Measurements from ENCODE around the gene POC1A. TPM values are rescaled to one million over a fixed set of nuclear protein-coding genes. Genes with fewer than 3 reads are reported as not detected.

POC1A gene
- total RNA-seq, 2 donors from 2014 or later: 28.6 to 39.0 TPM

DNA sequence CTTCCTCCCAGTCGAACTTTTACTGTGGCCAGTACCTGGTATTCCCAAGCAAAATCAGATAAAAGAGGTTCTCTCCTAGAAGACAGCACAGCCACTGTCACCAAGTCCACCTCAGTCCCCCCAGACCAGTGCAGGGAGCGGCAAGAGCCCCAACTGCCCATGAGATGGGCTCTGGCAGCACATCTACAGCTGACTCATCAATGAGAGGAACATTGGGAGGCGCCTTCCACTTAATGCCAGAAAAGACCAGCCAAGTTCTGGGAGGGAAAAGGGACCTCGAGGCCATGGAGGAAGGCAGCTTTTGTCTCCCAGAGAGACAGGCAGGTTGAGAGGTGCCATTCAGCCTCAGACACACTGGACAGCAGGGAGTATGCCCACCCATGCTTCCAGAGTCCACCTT is 28.2 kb downstream of the POC1A start:
- Mint-ChIP-seq H3K27ac (no peak overlapping the region), H3K36me3 (ENCODE audit: insufficient read depth in 2 of 2) (peaks cover 1 to 8% of the 10 kb centered on the region in 2 donors)

DNA sequence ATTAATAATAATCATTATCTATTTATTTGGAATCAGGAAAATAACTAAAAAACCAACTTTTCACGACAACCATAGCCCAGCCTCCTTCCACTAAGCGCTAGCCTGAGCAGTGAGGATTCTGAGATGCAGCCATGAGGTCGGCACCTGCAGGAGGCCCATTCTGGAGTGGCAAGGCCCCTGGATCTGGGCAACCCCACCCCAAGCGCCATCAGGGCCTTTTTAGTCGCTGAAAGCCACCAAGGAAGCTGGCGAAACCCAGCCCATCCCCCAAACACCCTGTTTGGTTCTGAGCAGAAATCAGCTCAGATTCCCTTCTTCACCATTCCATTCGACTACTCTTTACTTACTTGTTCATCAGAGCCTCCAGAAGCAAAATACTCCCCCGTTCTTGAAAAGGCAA is 29.5 kb downstream of the POC1A start:
- peaks cover 1 to 4% of the 10 kb centered on the region in 2 donors for H3K36me3 Mint-ChIP-seq (ENCODE audit: insufficient read depth in 2 of 2)
- peaks cover 6% of the 10 kb centered on the region for H3K4me1 Mint-ChIP-seq (ENCODE audit: low read depth)
- DNase-seq: no peak
- no peak for ATAC-seq (replicated peaks in 1 of 2)
- no peak overlapping the region for H3K27ac Mint-ChIP-seq
- H3K4me3 Mint-ChIP-seq: no peak overlapping the region
- no peaks in the 10 kb centered on the region for H3K27me3 Mint-ChIP-seq (ENCODE audit: low read depth)
- H3K9me3 Mint-ChIP-seq: no peaks in the 10 kb centered on the region

More for the DNA sequence above, 28.2 kb downstream of the POC1A start:
- no peak overlapping the region for H3K4me3 Mint-ChIP-seq
- no peak for ATAC-seq (replicated peaks in 1 of 2)
- no peaks in the 10 kb centered on the region for H3K27me3 Mint-ChIP-seq (ENCODE audit: low read depth)
- DNase-seq: no peak
- no peaks in the 10 kb centered on the region for H3K9me3 Mint-ChIP-seq
- H3K4me1 Mint-ChIP-seq (ENCODE audit: low read depth): peaks cover 7% of the 10 kb centered on the region

DNA sequence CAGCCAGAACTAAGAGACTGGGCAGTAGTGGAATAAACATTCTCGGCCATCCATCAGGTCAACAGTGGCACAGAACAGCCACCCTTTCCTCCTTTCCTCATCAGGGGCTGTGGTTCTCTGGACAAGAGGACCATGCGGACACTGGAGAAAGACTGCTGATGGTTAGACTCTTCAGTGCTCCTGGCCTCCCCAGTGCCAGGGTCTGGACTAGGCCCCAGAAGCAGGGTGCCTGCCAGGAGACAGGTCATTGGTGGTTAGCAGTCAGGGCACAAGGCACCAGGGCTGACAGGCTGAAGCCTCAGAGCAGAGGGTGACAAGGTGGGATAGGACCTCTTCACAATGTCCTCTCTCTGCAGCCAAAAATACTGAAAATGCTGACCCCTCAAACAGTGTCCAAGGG is 30.1 kb downstream of the POC1A start:
- DNase-seq (no peak), ATAC-seq (replicated peaks in 1 of 2) (no peak)
- no peaks in the 10 kb centered on the region for H3K27me3 Mint-ChIP-seq (ENCODE audit: low read depth)
- H3K4me3 Mint-ChIP-seq: no peak overlapping the region
- peaks cover 6% of the 10 kb centered on the region for H3K4me1 Mint-ChIP-seq (ENCODE audit: low read depth)
- no peak overlapping the region for H3K27ac Mint-ChIP-seq
- H3K36me3 Mint-ChIP-seq (ENCODE audit: insufficient read depth in 2 of 2): peaks cover 1 to 4% of the 10 kb centered on the region in 2 donors
- H3K9me3 Mint-ChIP-seq: no peaks in the 10 kb centered on the region

DNA sequence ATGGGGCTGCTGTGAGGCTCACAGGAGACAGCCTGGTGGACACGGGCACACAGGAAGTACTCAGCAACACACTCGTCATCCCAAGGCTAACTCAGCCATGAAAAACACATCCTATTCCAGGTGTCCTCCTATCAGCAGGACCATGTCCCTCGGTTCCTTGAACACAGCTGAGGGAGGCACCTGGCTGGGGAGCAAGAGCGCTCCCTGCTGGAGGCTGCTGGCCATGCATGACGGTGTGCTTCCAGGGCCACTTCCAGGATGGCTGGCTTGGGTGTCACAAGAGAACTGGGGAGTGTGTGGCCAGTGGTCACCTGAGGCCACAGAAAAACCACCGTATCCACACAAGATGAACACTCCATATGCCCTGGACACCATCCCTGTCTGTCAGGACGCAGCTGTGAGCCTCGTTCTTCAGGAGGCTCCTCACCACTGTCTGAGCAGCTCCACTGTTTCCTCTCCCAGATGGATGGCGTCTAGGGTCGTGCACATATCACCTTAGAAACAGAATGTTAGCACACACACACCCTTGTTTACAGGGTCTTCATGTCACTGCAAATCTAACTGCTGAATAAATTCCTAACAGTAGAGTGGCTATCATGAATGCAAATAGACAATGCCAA is 31.0 kb downstream of the POC1A start:
- H3K4me3 Mint-ChIP-seq: no peak overlapping the region
- H3K36me3 Mint-ChIP-seq (ENCODE audit: insufficient read depth in 2 of 2): peaks cover 1 to 4% of the 10 kb centered on the region in 2 donors
- DNase-seq (peak; percentile 63 to 77), ATAC-seq (replicated peaks in 1 of 2) (peak; percentile 78 to 79)
- no peak overlapping the region for H3K27ac Mint-ChIP-seq
- H3K4me1 Mint-ChIP-seq (ENCODE audit: low read depth): peaks cover 6% of the 10 kb centered on the region
- no peaks in the 10 kb centered on the region for H3K27me3 Mint-ChIP-seq (ENCODE audit: low read depth)
- H3K9me3 Mint-ChIP-seq: no peaks in the 10 kb centered on the region

DNA sequence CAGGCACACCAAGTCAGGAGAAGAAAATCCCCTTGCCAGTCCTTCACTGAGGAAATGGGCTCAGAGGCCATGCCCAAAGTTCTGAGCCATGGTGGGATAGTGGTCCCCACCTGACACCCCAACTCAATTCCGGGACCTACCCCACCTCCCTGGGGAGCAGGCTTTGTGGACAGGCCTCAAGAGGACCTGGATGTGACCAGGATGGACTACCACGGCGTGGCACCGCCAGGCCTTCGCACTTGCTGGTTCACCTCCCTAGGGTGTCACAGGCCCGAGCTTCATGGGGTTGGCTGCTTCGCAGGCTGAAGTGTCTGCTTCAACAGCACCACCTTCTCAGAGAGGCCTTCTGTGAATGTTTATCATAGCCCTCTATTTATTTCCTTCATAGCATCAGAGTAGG is 31.7 kb downstream of the POC1A start:
- Mint-ChIP-seq H3K9me3 (no peaks in the 10 kb centered on the region), H3K4me1 (ENCODE audit: low read depth) (no peaks in the 10 kb centered on the region), H3K27me3 (ENCODE audit: low read depth) (no peaks in the 10 kb centered on the region), H3K36me3 (ENCODE audit: insufficient read depth in 2 of 2) (peaks cover 1 to 4% of the 10 kb centered on the region in 2 donors), H3K27ac (no peak overlapping the region), H3K4me3 (no peak overlapping the region)
- DNase-seq (no peak), ATAC-seq (replicated peaks in 1 of 2) (no peak)

DNA sequence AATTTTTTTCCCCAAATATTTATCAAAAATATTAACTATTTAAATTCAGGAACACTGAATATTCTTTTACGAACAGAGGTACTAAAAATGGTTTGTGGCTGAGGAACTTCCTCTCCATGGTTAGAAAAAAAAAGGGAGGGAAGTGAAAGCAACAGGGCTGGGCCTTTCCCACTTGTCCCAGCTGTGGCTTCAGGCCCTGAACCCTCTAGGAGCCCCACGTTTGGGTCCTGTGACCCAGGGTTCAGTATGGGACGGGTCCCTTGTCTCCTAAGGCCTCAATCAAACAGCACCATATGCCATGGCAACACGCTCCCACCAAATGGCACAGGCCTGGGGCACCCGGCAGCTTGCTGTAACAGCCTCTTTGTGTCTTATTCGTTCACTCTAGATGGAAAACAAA is 32.4 kb downstream of the POC1A start:
- DNase-seq: no peak
- no peaks in the 10 kb centered on the region for H3K4me1 Mint-ChIP-seq (ENCODE audit: low read depth)
- no peak overlapping the region for H3K4me3 Mint-ChIP-seq
- H3K36me3 Mint-ChIP-seq (ENCODE audit: insufficient read depth in 2 of 2): peaks cover 1 to 4% of the 10 kb centered on the region in 2 donors
- H3K9me3 Mint-ChIP-seq: no peaks in the 10 kb centered on the region
- no peak overlapping the region for H3K27ac Mint-ChIP-seq
- no peak for ATAC-seq (replicated peaks in 1 of 2)
- H3K27me3 Mint-ChIP-seq (ENCODE audit: low read depth): no peaks in the 10 kb centered on the region

DNA sequence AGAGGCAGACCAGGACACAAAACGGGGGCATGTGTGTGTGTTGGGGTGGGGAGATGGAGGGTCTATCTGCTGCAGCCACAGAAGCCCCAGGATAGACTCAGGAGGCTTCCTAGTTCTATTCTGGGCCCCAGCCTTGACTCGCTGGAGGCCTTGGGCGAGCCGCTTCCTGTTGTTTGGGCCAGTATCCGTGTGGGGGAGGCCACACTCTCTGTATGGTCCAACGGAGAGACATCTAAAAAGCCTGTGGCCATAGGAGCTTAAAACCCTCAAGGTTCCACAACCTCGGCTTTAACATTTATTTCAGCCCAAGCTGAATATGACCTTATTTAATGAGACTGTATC is 32.8 kb downstream of the POC1A start:
- no peaks in the 10 kb centered on the region for H3K27me3 Mint-ChIP-seq (ENCODE audit: low read depth)
- no peaks in the 10 kb centered on the region for H3K4me1 Mint-ChIP-seq (ENCODE audit: low read depth)
- H3K36me3 Mint-ChIP-seq (ENCODE audit: insufficient read depth in 2 of 2): peaks cover 1 to 4% of the 10 kb centered on the region in 2 donors
- no peak overlapping the region for H3K27ac Mint-ChIP-seq
- H3K9me3 Mint-ChIP-seq: no peaks in the 10 kb centered on the region
- H3K4me3 Mint-ChIP-seq: no peak overlapping the region
- DNase-seq (no peak), ATAC-seq (replicated peaks in 1 of 2) (no peak)

DNA sequence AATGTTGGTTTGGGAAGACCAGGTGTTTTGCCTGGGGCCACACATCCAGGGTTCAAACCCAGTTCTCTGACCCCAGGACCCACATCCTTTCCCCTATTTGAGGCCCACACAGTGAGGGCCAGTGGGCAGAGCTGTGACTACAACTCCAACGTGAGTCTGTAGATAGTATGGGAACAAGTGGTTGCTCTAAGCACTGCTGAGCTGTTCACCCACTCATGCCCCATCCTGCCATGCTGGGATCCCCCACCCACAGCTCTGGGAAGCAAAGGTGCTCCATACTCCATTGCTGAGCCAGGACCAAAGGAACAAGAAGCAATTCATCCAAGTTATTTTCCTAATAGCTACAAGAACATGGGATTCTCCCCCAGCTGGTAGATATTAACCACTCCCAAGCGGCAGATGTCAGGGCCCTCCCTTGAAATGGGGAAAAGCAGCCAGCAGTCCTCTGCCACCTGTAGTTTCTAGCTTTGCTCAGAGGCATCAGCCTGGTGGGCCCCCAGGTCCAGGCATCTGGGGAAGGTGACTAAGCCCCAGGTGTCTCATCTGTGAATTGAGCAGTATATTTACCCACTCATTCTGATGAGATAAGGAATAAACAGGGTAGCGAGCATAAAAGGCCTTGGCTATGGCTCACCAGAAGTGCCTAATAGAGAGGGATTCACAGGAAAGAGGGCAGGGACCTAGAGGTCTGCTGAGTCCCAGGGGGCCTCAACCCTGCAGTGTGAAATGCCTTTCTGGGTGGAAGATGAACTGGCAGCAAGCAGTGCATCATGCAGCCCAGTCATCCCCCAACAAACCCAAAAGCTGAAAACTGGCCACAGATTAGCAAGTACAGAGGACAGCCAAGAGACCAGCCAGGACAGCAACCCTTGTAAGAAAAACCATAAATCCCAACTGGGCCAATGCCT is 33.4 kb downstream of the POC1A start:
- no peak overlapping the region for H3K27ac Mint-ChIP-seq
- no peaks in the 10 kb centered on the region for H3K4me1 Mint-ChIP-seq (ENCODE audit: low read depth)
- peak in 1 of 2 donors; percentile 41 for ATAC-seq (replicated peaks in 1 of 2)
- no peak overlapping the region for H3K4me3 Mint-ChIP-seq
- H3K9me3 Mint-ChIP-seq: no peaks in the 10 kb centered on the region
- no peaks in the 10 kb centered on the region for H3K27me3 Mint-ChIP-seq (ENCODE audit: low read depth)
- DNase-seq: no peak
- H3K36me3 Mint-ChIP-seq (ENCODE audit: insufficient read depth in 2 of 2): peaks cover 1 to 5% of the 10 kb centered on the region in 2 donors

DNA sequence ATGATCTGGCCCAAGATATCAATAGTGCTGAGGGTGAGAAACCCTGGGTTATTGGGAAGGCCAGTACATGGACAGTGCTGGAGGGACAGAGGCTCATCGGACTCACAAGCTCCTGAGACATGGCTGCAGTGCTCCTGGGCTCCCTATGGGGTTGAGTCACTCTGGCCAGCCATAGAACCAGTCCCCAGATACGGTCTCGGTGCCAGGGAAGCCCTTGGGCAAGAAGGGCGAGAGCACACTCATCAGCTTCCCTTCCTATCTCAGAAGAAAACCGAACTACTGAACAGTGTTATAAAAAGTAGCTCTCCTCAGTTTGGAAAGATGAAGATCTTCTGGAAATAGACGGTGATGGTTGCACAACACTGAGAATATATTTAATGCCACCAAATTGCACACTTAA is 34.4 kb downstream of the POC1A start:
- no peak for DNase-seq
- H3K36me3 Mint-ChIP-seq (ENCODE audit: insufficient read depth in 2 of 2): peaks cover 1 to 6% of the 10 kb centered on the region in 2 donors
- no peaks in the 10 kb centered on the region for H3K4me1 Mint-ChIP-seq (ENCODE audit: low read depth)
- H3K27me3 Mint-ChIP-seq (ENCODE audit: low read depth): no peaks in the 10 kb centered on the region
- no peaks in the 10 kb centered on the region for H3K9me3 Mint-ChIP-seq
- no peak overlapping the region for H3K27ac Mint-ChIP-seq
- H3K4me3 Mint-ChIP-seq: no peak overlapping the region
- no peak for ATAC-seq (replicated peaks in 1 of 2)

DNA sequence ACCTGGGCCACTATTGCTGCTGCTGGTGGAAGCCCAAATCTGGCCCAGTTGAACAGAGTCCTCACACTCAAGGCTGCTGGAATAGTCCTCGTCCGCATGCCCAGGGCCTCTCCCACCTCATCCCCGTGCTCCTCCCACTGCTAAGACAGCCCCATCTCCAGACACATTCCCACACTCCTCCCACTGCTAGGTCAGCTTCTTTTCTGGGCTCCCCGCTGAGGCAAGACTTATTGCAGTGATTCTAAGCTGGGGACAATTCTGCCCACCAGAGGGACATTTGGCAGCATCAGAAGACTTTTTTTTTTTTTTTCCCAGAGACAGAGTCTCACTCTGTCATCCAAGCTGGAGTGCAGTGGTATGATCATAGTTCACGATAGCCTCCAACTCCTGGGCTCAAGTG is 35.1 kb downstream of the POC1A start:
- no peak overlapping the region for H3K27ac Mint-ChIP-seq
- no peak overlapping the region for H3K4me3 Mint-ChIP-seq
- no peak for ATAC-seq (replicated peaks in 1 of 2)
- H3K27me3 Mint-ChIP-seq (ENCODE audit: low read depth): no peaks in the 10 kb centered on the region
- peaks cover 1 to 6% of the 10 kb centered on the region in 2 donors for H3K36me3 Mint-ChIP-seq (ENCODE audit: insufficient read depth in 2 of 2)
- no peaks in the 10 kb centered on the region for H3K9me3 Mint-ChIP-seq
- H3K4me1 Mint-ChIP-seq (ENCODE audit: low read depth): no peaks in the 10 kb centered on the region
- DNase-seq: no peak

DNA sequence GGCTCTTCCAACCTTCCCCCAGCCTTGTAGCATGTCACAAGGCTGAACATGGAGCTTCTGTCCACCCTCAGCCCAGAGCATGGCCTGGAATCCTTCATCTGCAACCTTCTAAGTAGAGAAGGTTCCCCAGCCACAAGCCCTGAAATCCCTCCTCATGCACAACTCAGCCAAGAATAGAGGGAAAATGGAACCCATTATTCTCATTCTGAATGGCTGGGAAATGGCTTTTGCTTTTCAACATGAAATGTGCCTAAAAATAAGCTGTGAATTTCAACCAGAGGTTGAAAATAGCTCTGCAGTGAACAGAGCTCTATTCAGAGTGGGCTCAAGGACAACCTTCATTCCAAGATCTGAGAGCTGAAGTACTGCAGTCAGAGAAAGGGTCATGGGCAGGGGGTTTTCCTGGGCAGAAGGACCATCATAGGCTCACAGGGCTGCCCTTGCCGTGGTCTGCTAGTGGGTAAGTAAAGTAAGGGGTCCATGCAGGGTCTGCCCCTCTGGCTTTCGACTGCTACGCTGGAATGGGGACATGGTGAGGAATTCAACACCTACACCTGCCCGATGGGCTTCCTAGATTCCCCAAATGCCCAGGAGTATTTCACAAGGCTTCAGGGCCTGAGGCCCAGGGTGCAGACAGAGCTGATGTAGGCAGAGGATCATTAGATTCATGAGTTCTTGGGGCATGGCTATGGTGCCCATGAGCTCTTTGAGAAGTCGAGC is 35.9 kb downstream of the POC1A start:
- Mint-ChIP-seq H3K36me3 (ENCODE audit: insufficient read depth in 2 of 2) (peaks cover 1 to 4% of the 10 kb centered on the region in 2 donors), H3K4me3 (no peak overlapping the region), H3K4me1 (ENCODE audit: low read depth) (no peaks in the 10 kb centered on the region), H3K27ac (no peak overlapping the region), H3K9me3 (no peaks in the 10 kb centered on the region), H3K27me3 (ENCODE audit: low read depth) (no peaks in the 10 kb centered on the region)
- ATAC-seq (replicated peaks in 1 of 2) (no peak), DNase-seq (no peak)

DNA sequence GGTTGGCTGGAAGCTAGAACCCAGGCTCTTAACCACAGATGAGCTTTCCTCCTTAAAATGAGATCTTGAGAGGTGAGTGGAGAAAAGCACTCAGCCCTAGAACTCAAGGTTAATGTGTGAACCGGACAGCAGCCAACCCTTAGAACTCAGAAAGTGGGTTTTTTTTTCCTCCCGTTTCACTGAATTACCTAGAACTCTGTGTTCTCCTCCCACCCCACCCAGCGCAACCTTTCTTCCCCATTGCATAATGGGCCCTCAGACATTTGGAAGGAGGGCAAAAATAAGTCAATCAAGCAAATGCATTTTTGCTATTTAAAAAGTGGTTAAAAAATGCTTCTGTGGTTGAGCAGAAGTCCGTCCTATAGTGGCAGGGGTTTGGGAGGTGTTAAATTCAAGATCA is 36.7 kb downstream of the POC1A start:
- DNase-seq (no peak), ATAC-seq (replicated peaks in 1 of 2) (no peak)
- H3K9me3 Mint-ChIP-seq: no peaks in the 10 kb centered on the region
- H3K4me3 Mint-ChIP-seq: no peak overlapping the region
- H3K27ac Mint-ChIP-seq: no peak overlapping the region
- H3K36me3 Mint-ChIP-seq (ENCODE audit: insufficient read depth in 2 of 2): peaks cover 1 to 8% of the 10 kb centered on the region in 2 donors
- no peaks in the 10 kb centered on the region for H3K4me1 Mint-ChIP-seq (ENCODE audit: low read depth)
- H3K27me3 Mint-ChIP-seq (ENCODE audit: low read depth): no peaks in the 10 kb centered on the region

DNA sequence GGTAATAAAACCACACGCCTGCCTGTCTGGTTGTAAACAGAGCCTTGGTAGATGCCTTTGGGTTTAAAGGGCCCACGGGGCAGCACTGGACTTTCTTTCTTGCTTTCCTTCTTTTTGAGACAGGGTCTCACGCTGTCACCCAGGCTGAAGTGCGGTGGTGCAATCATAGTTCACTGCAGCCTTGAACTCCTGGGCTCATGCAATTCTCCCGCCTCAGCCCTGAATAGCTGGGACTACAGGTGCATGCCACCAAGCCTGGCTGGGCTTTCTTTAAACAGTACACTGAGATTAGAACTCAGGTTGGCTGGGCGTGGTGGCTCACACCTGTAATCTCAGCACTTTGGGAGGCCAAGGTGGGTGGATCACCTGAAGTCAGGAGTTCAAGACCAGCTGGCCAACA is 42.2 kb downstream of the POC1A start:
- H3K27me3 Mint-ChIP-seq (ENCODE audit: low read depth): no peaks in the 10 kb centered on the region
- H3K4me3 Mint-ChIP-seq: no peak overlapping the region
- DNase-seq: no peak
- H3K4me1 Mint-ChIP-seq (ENCODE audit: low read depth): no peaks in the 10 kb centered on the region
- no peaks in the 10 kb centered on the region for H3K9me3 Mint-ChIP-seq
- peaks cover 0 to 9% of the 10 kb centered on the region in 2 donors for H3K36me3 Mint-ChIP-seq (ENCODE audit: insufficient read depth in 2 of 2)
- no peak for ATAC-seq (replicated peaks in 1 of 2)
- H3K27ac Mint-ChIP-seq: no peak overlapping the region

All from activated T-cell treated with anti-CD3 and anti-CD28 coated beads, Interleukin-2, amount 50 U/mL, for 72 hours (primary cell).